GM21737 (cell line): ENCODE measurements around the gene SMG6.
"Not testable (repeated sequence)": the region's sequence is repeated elsewhere in the genome, so short reads cannot be mapped to it uniquely, and the experiment has no call there.

Experiments used
- ATAC-seq: cut with Tn5 transposase; IDR thresholded peaks from one replicate; pipeline ENCODE4 v1.9.1; 2021; ENCODE audit warnings: mild to moderate bottlenecking, moderate library complexity; ENCODE audit not compliant: unreplicated experiment

Gene SMG6

DNA sequence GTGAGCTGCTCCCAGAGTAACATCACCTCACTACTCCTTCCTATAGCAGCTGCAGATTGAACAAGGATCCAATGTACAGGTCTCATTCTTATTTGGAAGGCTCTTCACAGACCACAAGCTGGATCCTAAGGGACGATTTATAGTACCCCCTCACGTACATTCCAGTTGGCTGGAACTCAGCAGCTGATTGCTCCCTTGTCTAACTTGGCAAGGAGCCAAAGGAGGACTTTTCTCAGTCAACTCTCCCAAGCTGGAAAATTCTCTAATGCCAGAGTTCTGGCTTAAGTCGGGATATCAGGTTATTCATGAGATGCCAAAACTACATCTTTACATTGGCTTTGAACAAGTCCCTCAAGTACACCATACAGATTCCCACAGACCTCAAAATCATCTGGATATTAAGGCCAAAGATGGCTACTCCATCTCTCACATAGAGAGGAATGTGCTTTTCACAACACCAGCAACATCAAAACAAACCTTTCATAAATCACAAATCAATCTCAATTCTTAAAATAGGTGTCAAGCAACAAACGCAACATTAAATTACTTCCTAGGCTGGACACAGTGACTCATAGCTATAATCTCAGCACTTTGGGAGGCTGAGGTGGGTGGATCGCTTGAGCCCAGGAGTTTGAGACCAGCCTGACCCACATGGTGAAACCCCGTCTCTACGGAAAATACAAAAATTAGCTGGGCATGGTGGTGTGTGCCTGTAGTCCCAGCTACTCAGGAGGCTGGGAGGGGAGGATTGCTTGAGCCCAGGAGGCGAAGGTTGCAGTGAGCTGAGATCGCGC, 39.3 kb downstream of the SMG6 start:
- no peak for ATAC-seq

DNA sequence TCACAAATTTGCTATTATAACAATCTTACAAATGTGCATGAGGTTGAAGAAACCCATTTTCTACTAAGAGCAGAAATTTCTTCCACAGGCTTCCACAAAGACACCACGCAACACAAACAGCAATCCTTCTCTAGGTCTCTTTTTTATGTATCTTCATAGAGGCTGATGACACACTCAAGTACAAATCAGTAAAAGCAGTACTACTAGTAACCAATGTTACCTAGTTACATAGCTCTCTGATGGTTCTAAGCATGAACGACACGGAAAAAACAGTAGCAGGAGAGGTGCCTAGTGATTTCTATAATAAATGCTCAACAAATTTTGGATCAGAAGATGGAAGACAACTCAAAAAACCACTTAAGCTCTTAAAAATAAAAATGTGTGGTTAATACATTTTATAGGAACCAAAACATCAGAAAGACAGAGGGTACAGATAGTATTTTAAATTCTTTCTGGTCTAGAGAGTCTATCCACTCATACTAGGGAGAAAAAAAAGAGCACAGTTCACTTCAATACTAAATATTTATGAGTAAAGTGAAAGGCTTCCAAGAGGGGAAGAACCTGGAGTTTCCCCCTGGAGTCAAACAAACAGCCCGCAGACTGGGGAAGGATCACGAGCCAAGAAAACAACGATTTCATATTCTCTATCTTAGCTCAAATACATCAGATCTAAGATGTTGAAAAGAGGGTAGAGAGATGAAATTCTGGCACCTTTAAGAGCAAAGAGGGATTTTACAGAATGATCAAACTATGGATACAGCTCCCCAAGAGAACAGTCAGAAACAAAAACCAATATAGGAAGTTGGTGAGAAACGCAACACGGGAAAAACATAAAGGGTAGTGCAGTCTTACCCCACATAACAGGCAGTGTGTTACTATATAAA, 40.2 kb downstream of the SMG6 start:
- ATAC-seq, result no peak

DNA sequence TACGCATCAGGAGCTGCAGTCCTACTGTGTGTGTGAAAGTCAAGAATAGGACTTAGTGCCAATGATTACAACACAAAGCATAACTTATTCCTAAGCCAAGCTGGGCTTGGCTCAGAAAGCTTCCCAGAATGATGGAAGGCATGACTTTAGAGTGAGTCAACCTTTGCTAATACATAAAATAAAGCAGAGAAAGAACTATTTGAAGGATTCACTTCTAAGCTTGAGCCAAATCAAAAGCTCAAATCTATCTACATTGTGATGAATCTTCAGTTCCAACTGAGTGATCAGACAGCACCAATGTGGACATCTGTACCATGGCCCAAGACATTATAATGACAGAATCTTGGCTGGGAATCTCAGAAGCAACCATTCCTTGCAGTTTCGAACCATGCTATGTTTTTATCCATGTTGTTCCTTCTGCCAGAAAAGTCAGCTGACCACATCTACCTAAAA, 41.4 kb downstream of the SMG6 start:
- no peak for ATAC-seq

DNA sequence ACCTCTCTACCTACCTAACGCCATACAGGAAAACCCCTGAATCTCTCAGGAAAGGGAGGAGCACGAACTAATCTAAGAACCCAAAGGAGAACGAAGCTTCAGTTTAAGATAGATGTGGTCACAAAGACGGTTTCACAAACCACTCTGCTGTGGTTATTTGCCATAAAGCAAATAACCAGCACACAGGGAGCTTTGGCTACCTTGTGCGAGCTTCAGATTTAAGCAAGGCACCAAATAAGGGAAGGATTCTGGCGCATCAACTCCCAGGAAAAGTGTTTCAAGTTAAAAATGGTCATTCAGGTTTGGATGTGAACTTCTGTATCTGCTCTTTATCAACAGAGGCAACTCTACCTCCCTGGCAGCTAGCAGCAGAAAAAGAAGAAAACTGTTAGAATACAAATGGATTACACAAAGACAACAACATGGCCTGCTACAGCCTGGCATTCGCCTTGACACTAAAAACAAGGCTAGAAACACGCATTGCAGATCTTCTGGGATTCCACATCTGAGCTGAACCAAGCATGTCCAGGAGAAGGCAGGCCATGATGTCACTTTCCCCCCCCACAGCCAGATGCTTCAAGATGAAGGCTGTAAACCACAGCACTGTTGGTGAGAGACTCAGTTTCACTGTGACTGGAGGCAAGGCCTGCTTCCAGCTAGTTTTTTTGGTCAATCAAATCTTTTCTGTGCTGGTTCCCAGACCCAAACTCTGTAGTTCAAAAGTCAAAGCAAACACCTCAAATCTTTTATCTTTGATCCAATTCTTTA, 43.6 kb downstream of the SMG6 start:
- peak; percentile 57 for ATAC-seq

DNA sequence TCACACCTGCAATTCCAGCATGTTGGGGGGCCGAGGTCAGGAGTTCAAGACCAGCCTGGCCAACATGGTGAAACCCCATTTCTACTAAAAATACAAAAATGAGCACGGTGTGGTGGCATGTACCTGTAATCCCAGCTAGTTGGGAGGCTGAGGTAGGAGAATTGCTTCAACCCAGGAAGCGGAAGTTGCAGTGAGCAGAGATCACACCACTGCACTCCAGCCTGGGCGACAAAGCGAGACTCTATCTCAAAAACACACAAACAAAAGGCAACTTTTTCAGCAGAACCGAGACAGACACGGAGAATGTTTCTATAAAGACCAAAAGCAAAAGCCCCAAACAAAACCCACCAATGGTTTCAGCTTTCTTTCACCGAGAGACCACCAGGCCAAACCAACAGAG, 44.8 kb downstream of the SMG6 start:
- not testable (repeated sequence) for ATAC-seq

DNA sequence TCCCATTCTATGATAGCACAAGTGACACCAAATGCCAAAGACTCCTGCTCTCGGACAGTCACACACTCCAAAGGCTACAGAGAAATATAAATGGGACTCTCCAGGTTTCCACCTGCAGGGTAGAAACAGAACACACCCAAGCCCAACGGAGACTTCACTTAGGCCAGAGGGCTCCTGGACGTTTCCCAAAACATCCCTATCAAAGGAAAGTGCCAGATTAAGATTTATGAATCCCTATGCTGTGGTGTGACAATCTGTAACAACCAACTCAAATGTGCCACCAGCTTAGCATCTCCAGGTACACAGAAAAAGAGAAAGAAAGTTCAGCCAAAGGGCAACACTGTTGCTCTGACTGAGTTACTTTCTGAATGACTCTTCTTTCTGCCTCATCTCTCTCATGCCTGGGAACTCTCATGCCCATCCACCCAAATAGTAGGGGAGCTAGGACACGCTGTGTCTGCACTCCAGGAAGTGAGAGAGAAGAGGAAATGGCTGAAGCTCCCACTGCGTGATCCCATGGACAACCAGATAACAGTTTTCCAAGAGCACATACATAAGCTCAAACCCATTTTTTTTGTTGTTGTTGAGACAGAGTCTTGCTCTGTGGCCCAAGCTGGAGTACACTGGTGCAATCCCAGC, 49.7 kb downstream of the SMG6 start:
- peak; percentile 77 for ATAC-seq

DNA sequence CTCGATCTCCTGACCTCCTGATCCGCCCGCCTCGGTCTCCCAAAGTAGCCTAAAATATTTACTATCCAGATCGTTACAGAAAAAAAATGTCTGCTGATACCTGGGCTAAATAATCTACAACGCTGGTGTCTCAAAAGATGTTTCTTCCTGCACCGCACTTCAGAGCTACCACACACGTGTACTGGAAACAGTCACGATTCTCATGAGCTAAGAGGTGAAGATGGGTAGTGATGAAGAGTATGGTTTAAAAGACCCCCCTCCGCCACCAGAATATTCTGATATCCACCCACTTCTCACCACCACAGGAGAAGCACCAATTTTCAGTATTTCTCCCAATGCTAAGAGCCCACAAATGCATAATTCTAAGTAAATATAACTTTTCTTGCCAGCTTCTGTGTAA, 50.2 kb downstream of the SMG6 start:
- no peak for ATAC-seq

DNA sequence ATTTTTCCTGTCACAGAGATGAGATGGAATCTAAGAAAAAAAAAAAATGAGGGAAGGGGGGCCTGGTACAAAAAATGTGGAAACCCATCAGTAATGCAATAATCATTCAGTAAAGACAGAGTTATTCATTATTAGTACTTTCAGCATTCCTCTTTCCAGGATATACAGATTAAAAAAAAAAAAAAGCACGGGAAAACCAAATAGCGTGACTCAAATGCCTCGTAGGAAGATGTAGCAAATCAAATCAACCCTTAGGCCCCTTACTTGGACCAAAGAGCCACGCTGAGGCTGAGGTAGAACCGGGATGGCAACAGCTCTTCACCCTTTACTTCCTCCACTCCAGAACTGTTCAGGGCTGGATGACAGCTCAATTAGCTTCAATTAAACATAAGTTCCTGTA, 52.5 kb downstream of the SMG6 start:
- ATAC-seq, result no peak

DNA sequence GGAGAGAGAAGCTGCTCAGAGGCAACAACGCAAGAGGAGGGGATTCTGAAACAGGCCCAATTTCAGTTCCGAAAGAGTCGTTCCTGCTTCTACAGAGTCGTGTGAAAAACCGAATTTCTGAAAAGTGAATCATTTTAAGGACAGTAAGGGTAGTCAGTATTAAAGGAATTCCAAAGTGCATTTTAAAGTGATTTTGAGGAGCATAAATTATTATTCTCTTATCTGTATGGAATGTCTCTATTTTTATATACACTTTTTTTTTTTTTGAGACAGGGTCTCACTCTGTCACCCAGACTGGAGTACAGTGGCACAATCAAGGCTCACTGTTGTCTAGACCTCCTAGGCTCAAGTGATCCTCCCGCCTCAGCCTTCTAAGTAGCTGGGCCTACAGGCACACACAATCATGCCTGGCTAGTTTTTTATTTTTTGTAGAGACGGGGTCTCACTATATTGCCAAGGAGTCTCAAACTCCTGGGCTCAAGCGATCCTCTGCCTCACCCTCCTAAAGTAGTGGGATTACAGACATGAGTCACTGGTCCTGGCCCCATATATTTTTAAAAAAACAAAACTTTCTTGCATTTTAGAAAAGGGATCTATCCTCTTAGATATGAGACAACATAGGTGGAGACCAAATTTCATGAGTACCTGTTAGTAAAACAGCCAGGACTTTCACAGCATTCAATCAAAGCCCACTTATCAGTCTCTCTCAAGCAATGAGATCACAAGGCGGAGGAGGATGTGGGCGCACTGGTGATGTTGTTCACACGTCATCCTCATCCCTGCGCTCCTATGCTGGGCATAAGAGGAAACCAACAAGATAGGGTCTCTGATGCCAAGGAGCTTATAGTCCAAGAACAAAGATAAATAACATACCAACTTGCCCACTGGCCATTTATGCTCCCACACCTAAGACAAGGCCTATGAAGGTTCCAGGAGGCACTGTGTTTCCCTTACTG, 53.2 kb downstream of the SMG6 start:
- ATAC-seq, result no peak

DNA sequence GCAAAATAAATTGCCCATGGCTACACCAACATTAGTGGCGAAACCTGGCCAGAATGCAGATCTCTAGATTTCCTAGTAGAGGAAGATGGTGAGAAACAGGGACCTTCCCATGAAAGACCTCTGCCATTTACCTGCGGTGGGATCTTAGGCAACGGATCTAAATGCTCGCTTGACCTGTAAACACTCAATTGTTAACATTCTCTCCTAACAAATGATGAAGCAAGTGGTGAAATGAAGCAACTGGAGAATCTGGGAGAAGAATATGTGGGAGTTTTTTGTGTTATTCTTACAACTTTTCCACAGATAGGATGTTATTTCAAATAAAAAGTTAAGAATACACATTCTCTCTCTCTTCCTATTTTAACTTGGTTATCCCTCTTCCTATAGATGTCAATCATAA, 56.6 kb downstream of the SMG6 start:
- ATAC-seq, result no peak

DNA sequence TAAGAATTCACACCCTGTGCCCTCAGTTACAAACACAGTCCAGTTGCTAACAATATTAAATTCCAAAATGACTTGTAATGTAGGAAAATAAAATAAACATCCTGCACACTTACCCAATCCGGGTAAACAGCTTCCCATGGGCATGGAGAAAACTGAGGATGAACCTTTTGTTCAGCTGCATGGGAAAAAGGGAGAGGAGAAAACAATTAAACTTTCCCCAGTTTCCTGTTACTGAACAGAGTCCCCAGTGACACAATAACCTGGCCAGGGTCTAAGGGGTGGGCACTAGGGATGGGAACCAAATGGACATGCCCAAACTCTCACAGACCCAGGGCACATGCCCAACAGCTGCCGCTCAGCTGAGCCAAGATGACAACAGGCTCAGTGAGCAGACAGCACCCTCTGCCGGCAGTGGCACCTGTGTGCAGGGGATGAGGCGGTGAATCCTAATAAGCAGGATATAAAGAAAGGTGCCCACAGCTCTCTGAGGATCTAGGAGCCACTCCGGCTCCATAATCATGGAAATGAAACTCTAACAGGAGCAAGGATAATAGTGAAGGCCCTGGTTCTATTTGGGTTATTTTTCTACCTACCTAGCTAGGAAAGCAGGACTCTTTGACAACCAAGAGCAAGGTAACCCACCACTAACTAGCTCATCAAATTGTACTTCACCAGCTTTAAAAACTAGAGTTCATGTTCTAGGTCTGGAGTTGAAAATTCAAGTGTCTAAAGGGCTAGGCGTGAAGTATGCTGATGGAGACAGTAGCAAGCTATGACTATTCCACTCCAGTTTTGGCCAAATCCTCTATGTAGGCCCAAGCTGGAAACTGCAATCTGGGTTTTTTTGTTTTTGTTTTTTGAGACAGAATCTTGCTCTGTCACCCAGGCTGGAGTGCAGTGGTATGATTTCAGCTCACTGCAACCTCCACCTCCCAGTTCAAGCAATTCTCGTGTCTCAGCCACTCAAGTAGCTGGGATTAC, 58.8 kb downstream of the SMG6 start:
- ATAC-seq, result no peak

DNA sequence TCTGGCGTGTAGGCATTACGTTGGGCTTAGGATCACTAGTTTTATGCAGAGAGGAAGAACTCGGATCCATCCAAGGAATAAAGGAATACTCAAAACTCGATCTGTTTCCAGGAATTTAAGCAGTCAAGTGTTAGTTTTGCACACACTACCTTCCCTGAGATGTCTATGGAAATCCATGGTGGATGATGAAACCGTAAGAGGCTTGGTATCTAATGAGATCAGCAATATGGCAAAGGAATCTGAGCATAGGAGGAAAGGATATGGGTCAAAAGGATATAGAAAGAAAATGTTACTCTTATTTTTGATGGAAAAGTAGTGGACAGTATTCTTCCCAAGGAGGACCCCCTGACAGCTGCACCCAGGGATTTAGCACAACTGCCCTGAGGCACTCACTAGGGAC, 59.6 kb downstream of the SMG6 start:
- ATAC-seq, result no peak

DNA sequence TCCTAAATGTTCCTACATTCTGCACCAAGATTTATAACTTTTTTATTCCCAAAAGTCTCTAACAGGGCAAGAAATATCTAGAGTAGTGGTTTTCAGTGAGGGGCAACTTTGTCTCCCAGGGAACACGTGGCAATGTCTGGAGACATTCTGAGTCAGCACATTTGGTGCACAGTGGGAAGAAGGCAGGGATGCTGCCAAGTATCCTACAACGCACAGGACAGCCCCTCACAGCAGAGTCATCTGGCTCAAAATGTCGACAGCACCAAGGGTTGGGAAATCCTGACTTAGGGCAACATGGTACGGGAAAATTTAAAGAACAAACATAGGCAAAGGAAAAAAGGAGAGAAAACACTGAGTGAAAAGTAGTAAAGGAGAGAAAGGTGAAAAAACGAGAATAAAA, 61.8 kb downstream of the SMG6 start:
- no peak for ATAC-seq

DNA sequence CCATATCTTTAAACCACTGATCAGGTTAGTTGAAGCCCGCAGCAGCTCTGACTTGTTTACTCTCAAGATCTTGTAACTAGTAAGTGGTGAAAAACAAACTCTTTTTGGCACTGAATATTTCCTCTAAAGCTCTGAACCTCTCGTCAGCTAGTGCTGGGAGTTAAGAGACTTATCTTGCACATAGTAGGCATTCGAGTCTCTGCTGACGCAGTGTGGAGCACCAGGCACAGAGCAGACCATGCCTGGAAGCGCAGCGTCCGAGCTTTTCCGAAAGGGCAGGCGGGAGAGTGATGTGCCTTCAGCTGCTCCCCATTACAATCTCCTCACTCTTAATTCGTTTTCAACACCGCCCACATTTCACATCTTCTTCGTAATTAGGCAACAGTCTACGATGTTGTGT, 63.0 kb downstream of the SMG6 start:
- ATAC-seq, result no peak

DNA sequence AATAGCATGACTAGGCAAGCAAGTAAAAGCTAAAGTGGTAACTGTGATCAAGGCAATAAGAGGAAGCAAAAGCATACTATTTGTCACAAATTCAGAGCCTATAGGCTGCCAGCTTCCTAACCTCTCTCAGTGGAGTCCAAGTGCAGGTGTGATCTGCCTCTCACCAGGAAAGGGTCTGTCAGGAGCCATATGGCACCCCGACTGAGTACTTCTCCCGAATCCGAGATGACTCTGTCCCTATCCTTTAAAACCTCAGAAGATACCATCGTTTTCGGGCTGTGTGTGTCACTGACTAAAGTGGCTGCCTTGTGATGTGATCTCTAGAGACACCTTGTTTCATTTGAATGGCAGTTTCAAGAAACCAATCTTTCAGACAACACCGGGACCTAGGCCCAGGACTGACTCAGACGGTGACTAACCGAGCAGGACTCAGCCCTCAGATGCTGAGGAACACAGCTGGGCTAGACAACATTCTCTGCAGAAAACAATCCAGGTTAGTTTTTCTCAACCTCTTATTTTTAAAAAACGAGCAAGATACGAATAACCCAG, 63.6 kb downstream of the SMG6 start:
- peak; percentile 56 for ATAC-seq

DNA sequence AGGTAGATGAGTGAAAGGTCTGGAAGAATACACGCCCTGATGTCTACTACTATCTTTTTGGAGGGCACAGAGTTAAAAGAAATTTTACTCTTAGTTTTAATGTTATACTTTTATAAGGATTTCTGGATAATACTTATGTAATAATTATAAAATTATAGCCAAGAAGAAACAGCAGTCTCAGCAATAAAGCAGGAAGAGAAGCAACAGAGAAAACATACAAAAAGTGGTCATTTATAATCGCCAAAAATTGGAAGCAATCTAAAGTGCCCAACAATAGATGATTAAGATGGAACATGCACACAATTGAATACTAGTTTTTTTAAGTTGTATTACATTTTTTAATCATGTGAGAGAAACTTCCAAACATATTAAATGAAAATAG, 64.4 kb downstream of the SMG6 start:
- ATAC-seq, result no peak

DNA sequence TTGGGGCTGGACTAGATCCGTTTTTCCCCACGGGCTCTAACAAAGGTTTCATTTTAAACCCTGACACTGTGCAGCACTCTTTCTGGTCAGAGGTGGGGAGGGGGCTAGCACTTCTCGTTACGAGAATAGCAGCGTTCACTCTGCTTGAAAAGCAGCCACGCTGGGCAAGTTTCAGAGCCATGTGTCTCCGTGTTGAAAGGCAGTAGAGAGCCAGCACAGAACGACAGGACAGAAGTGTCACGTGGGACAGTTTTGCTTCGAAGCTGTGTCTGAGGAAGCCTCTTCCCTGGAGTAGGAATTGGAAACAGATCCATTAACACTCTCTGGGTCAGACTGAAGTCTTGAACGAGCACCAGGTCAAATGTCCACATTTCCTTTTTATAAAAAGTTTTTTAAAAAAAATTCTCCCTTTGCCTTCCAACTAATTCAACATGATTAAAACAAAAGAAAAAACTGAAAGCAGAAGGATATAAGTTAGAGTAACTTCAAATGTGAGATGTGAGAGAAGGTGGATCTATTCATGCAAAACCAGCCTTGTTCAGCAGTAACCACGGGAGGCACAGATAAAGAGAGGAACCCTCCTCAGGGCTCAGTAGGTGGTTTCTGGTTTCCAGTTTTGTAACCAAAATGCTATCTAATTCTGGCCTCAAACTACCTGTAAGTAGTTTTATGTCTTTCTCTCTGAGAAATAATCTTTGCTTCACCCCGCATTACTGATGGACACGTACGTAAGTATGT, 65.0 kb downstream of the SMG6 start:
- ATAC-seq, result peak; percentile 41

DNA sequence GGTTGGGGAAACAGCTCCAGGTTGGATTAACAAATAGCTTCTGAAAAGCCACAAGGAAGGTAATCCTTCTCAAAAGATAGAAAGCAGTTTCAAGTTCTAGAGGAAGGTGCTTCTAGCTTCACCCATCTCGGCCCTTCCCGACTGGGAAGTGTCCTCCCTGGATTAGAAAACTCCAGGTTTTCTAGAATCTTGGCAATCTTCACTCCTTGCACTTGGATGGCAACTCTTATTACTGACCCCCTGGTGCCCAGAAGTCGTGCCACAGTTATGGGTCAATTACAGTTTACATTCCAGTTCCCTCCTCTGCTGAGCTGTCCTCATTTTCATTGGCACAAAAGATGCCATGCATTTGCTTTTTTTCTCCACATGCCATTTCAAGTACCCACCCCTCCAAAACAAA, 65.6 kb downstream of the SMG6 start:
- no peak for ATAC-seq
